Panc1 (cell line): ENCODE data around the gene PLBD2.

Experiments used
- POLR2AphosphoS5 ChIP-seq: IDR thresholded peaks from 2 replicates; pipeline ENCODE4 v1.6.1; 2012; ENCODE audit warnings: mild to moderate bottlenecking, low read depth, low read length, moderate library complexity
- TF ChIP-seq, protein P1 (sequence below): fragments of 450-650 bp; IDR thresholded peaks from 2 replicates; pipeline ENCODE4 v1.5.1; 2017; ENCODE audit warnings: mild to moderate bottlenecking
- TF ChIP-seq, protein P2 (sequence below), 2 experiments: IDR thresholded peaks; 2 replicates each; pipeline ENCODE4 v1.6.1; 2011 to 2012; ENCODE audit warnings: low read depth in 2 of 2, control low read depth in 1 of 2, low read length in 1 of 2, mild to moderate bottlenecking in 1 of 2, moderate library complexity in 1 of 2; ENCODE audit not compliant: insufficient read depth in 1 of 2

DNA sequence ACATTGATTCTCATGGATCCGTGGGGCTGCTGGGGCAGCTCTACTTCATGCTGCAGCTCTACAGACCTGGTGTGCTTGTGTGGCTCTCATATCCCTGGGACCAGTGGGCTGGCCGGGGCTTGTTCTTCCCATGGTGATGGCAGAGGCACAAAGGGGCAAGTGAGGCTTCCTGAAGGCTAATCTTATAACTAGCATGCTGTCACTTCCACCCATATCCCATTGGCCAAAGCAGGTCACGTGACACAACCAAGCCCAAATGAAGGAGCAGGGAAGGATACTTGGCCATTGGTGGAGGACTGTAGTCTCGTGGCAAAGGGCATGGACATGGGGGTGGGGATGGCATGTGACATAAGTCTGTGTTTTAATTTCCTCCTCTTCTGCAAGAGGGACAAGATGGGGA is 9.9 kb downstream of the PLBD2 start:
- TF ChIP-seq, protein P1, sequence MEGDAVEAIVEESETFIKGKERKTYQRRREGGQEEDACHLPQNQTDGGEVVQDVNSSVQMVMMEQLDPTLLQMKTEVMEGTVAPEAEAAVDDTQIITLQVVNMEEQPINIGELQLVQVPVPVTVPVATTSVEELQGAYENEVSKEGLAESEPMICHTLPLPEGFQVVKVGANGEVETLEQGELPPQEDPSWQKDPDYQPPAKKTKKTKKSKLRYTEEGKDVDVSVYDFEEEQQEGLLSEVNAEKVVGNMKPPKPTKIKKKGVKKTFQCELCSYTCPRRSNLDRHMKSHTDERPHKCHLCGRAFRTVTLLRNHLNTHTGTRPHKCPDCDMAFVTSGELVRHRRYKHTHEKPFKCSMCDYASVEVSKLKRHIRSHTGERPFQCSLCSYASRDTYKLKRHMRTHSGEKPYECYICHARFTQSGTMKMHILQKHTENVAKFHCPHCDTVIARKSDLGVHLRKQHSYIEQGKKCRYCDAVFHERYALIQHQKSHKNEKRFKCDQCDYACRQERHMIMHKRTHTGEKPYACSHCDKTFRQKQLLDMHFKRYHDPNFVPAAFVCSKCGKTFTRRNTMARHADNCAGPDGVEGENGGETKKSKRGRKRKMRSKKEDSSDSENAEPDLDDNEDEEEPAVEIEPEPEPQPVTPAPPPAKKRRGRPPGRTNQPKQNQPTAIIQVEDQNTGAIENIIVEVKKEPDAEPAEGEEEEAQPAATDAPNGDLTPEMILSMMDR = no peak
- TF ChIP-seq POLR2AphosphoS5 = no peak
- TF ChIP-seq, protein P2, sequence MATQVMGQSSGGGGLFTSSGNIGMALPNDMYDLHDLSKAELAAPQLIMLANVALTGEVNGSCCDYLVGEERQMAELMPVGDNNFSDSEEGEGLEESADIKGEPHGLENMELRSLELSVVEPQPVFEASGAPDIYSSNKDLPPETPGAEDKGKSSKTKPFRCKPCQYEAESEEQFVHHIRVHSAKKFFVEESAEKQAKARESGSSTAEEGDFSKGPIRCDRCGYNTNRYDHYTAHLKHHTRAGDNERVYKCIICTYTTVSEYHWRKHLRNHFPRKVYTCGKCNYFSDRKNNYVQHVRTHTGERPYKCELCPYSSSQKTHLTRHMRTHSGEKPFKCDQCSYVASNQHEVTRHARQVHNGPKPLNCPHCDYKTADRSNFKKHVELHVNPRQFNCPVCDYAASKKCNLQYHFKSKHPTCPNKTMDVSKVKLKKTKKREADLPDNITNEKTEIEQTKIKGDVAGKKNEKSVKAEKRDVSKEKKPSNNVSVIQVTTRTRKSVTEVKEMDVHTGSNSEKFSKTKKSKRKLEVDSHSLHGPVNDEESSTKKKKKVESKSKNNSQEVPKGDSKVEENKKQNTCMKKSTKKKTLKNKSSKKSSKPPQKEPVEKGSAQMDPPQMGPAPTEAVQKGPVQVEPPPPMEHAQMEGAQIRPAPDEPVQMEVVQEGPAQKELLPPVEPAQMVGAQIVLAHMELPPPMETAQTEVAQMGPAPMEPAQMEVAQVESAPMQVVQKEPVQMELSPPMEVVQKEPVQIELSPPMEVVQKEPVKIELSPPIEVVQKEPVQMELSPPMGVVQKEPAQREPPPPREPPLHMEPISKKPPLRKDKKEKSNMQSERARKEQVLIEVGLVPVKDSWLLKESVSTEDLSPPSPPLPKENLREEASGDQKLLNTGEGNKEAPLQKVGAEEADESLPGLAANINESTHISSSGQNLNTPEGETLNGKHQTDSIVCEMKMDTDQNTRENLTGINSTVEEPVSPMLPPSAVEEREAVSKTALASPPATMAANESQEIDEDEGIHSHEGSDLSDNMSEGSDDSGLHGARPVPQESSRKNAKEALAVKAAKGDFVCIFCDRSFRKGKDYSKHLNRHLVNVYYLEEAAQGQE (IDR thresholded peaks at IDR 0.05; ENCODE audit: insufficient read depth in 1 of 2, low read depth in 2 of 2, low read length in 1 of 2) = no peak
